Neural cell (in vitro differentiated cells): Measurements from ENCODE around the gene SLC25A22. TPM values are rescaled to one million over a fixed set of nuclear protein-coding genes. Genes with fewer than 3 reads are reported as not detected.

Experiments
- H2AFZ ChIP-seq: fragments of 200-600, 300-800 bp; sonication (generic), shearing (Covaris generic); 2 replicates; pipeline ENCODE4 v1.6.0; 2014; ENCODE audit warnings: low read depth, mild to moderate bottlenecking, antibody characterized with exemption, low read length, moderate library complexity
- H3F3A ChIP-seq: fragments of 200-600 bp; shearing (Covaris generic); 2 replicates; pipeline ENCODE4 v1.6.1; 2016; ENCODE audit warnings: mild to moderate bottlenecking, moderate library complexity, mixed read lengths, antibody characterized with exemption, low read length; ENCODE audit not compliant: insufficient read depth, poor library complexity, severe bottlenecking
- H3K27ac ChIP-seq: fragments of 200-600, 300-800 bp; sonication (generic), shearing (Covaris generic); 2 replicates; pipeline ENCODE4 v1.5.1; 2014; ENCODE audit warnings: mild to moderate bottlenecking, low read length, moderate library complexity
- H3K27me3 ChIP-seq: fragments of 300-800, 200-600 bp; sonication (generic), shearing (Covaris generic); 2 replicates; pipeline ENCODE4 v1.6.0; 2014; ENCODE audit warnings: mild to moderate bottlenecking, low read depth, low read length, moderate library complexity; ENCODE audit not compliant: insufficient read depth
- H3K36me3 ChIP-seq: fragments of 300-800, 200-600 bp; sonication (generic), shearing (Covaris generic); 2 replicates; pipeline ENCODE4 v1.5.1; 2014; ENCODE audit warnings: mild to moderate bottlenecking, antibody characterized with exemption, low read length, moderate library complexity; ENCODE audit not compliant: insufficient read depth
- H3K4me2 ChIP-seq: fragments of 300-800, 200-600 bp; sonication (generic), shearing (Covaris generic); 2 replicates; pipeline ENCODE4 v1.6.0; 2014; ENCODE audit warnings: mild to moderate bottlenecking, low read length
- H3K4me3 ChIP-seq: fragments of 300-800, 200-600 bp; sonication (generic), shearing (Covaris generic); 2 replicates; pipeline ENCODE4 v1.5.1; 2014; ENCODE audit warnings: mild to moderate bottlenecking, low read length, moderate library complexity
- H3K79me2 ChIP-seq: fragments of 200-600 bp; shearing (Covaris generic); replicated peaks from 2 replicates; pipeline ENCODE4 v1.6.0; 2014; ENCODE audit warnings: mild to moderate bottlenecking, low read length, moderate library complexity; ENCODE audit not compliant: insufficient read depth
- H3K9ac ChIP-seq: fragments of 300-800, 200-600 bp; sonication (generic), shearing (Covaris generic); 2 replicates; pipeline ENCODE4 v1.6.1; 2016; ENCODE audit warnings: mild to moderate bottlenecking, low read length, mixed read lengths
- H3K9me2 ChIP-seq: fragments of 200-600 bp; shearing (Covaris generic); 2 replicates; pipeline ENCODE4 v1.6.1; 2016; ENCODE audit warnings: mild to moderate bottlenecking, low read length, mixed read lengths; ENCODE audit not compliant: insufficient read depth
- H3K9me3 ChIP-seq: fragments of 200-600, 300-800 bp; sonication (generic), shearing (Covaris generic); 2 replicates; pipeline ENCODE4 v1.6.1; 2016; ENCODE audit warnings: mild to moderate bottlenecking, mixed run types, low read length, moderate library complexity, mixed read lengths
- H4K20me1 ChIP-seq: fragments of 200-600 bp; shearing (Covaris generic); 2 replicates; pipeline ENCODE4 v1.6.1; 2016; ENCODE audit warnings: mild to moderate bottlenecking, mixed run types; ENCODE audit not compliant: insufficient read depth
- CTCF ChIP-seq: fragments of 450-650 bp; IDR thresholded peaks from 2 replicates; pipeline ENCODE4 v1.5.1; 2014; ENCODE audit warnings: antibody characterized with exemption, mild to moderate bottlenecking, moderate library complexity; ENCODE audit not compliant: poor library complexity, severe bottlenecking
- EP300 ChIP-seq: fragments of 450-650 bp; conservative IDR thresholded peaks from 2 replicates; pipeline ENCODE4 v1.6.1; 2014; ENCODE audit warnings: antibody characterized with exemption, mild to moderate bottlenecking, moderate library complexity; ENCODE audit not compliant: poor library complexity, severe bottlenecking
- EZH2 ChIP-seq: fragments of 200-600, 300-800 bp; shearing (Covaris generic), sonication (generic); IDR thresholded peaks from 2 replicates; pipeline ENCODE4 v1.6.1; 2014; ENCODE audit warnings: antibody characterized with exemption, low read length, borderline replicate concordance, mild to moderate bottlenecking; ENCODE audit not compliant: insufficient read depth, poor library complexity, severe bottlenecking
- MXI1 ChIP-seq: fragments of 450-650 bp; conservative IDR thresholded peaks from 2 replicates; pipeline ENCODE4 v1.6.1; 2014; ENCODE audit warnings: antibody characterized with exemption, mild to moderate bottlenecking; ENCODE audit not compliant: poor library complexity, severe bottlenecking
- POLR2AphosphoS5 ChIP-seq: IDR thresholded peaks from 2 replicates; pipeline ENCODE4 v1.6.1; 2012
- RAD21 ChIP-seq: fragments of 450-650 bp; conservative IDR thresholded peaks from 2 replicates; pipeline ENCODE4 v1.6.1; 2014; ENCODE audit warnings: antibody characterized with exemption, mild to moderate bottlenecking, moderate library complexity
- REST ChIP-seq: IDR thresholded peaks from 2 replicates; pipeline ENCODE4 v1.6.1; 2012; ENCODE audit warnings: borderline replicate concordance
- SMC3 ChIP-seq: fragments of 450-650 bp; conservative IDR thresholded peaks from 2 replicates; pipeline ENCODE4 v1.6.1; 2014; ENCODE audit warnings: antibody characterized with exemption, mild to moderate bottlenecking, moderate library complexity; ENCODE audit not compliant: poor library complexity
- TAF1 ChIP-seq: IDR thresholded peaks from 2 replicates; pipeline ENCODE4 v1.6.1; 2012; ENCODE audit warnings: low read depth
- polyA plus RNA-seq: library from polyadenylated mRNA; depleted of rRNA; stranded (reverse); fragments of >200 nt; gene quantifications from 2 replicates; pipeline ENCODE4 v1.2.3, GENCODE V29; 2014

The SLC25A22 gene
- polyA plus RNA-seq, 1 donor from 2014 or later: 40.9 TPM

- H4K20me1 ChIP-seq: no peaks in the 10 kb centered on the region
- no peaks in the 10 kb centered on the region for H3K9me3 ChIP-seq
- H3K79me2 ChIP-seq: peaks cover 3% of the 10 kb centered on the region
- no peak overlapping the region for H3K4me3 ChIP-seq
- H3K9me2 ChIP-seq: no peaks in the 10 kb centered on the region
- H3K9ac ChIP-seq: no peak overlapping the region
- H3K36me3 ChIP-seq: no peaks in the 10 kb centered on the region
- H3K27ac ChIP-seq: no peak overlapping the region
- no peak overlapping the region for H2AFZ ChIP-seq
- no peaks in the 10 kb centered on the region for H3F3A ChIP-seq
- H3K27me3 ChIP-seq: peaks cover 9% of the 10 kb centered on the region
- TF ChIP-seq EP300 (no peak), EZH2 (no peak), SMC3 (no peak), POLR2AphosphoS5 (no peak), MXI1 (no peak), CTCF (no peak), RAD21 (no peak), TAF1 (no peak), REST (no peak)
- no peak overlapping the region for H3K4me2 ChIP-seq
Observed at GRCh38 chr11:821512-822371, 23.7 kb upstream of the SLC25A22 start.

- Histone ChIP-seq H4K20me1 (no peaks in the 10 kb centered on the region), H3K9me3 (no peaks in the 10 kb centered on the region), H3K79me2 (peaks cover 3% of the 10 kb centered on the region), H2AFZ (no peak overlapping the region), H3K27ac (no peak overlapping the region), H3K4me3 (peak overlapping the region; percentile 81), H3K9ac (peak overlapping the region; percentile 69), H3K9me2 (no peaks in the 10 kb centered on the region), H3K27me3 (peaks cover under 1% of the 10 kb centered on the region), H3K36me3 (no peaks in the 10 kb centered on the region), H3F3A (no peaks in the 10 kb centered on the region), H3K4me2 (peak overlapping the region; percentile 89)
- TF ChIP-seq EZH2: no peak
- no peak for TF ChIP-seq EP300
- TF ChIP-seq REST: no peak
- TF ChIP-seq SMC3: no peak
- no peak for TF ChIP-seq TAF1
- no peak for TF ChIP-seq POLR2AphosphoS5
- TF ChIP-seq RAD21: no peak
- no peak for TF ChIP-seq CTCF
- no peak for TF ChIP-seq MXI1
Observed at GRCh38 chr11:820655-821511, 22.8 kb upstream of the SLC25A22 start.
